ENCODE measurements around the gene ZNF324. TPM values are rescaled to one million over a fixed set of nuclear protein-coding genes. Genes with fewer than 3 reads are reported as not detected.
"Not testable (repeated sequence)": the region's sequence is repeated elsewhere in the genome, so short reads cannot be mapped to it uniquely, and the experiment has no call there.

ZNF324 gene
- total RNA-seq, 1 experiment from 2014 or later, result 6.5 TPM

DNA sequence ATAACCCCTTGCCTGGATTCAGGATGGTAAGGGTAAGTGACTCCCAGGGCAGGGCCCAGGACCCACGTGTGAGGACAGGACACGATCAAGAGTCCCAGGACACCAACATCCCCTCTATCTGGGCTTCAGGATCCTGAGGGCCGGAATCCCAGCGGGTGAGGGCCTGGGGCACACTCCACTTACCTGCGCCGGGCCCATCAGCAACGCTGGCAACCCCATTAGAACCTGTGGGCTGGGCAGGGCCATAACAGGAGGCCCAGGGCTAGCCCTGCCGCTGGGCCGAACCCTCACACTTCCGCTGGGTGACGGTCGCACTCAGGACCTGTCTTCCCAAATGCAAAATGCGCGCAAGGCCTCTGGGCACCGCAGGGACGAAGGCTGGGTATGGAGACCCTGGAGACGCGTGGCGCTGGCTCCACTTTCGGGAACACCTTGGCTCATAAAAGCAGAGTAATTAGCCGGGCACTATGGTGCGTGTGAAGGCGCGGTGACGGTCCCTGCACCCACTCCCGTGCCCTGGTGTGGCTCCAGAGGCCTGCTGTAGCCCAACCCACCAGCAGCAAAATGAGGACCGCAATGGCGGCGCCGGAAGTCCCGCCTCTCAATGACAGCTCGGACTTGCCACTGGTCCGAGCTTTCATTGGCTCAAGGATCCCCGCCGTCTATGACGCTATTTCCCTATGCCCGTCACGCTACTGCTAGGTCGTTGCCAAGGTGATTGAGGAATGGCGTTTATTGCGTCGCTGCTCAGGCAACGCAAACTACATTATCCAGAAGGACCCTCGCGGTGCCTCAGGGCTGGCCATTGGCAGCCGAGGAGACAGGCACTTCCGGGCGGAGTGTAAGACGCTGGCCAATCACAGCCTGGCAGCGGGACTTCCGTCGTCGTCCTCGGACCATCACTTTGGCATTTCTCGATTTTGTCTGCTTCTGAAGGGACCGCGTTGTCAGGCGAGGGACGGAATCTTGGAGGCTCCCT, 27.0 kb upstream of the ZNF324 start, which contains the start of gene ZNF132:
TSS of gene ZNF132 (minus strand) at position 578 of the 979 bp plus-strand sequence. CDS start at position 246, 332 bp downstream.
- no peak within 1 kb of the TSS for H3K4me3 Mint-ChIP-seq (ENCODE audit: unreplicated experiment)
- DNase-seq (ENCODE audit: unreplicated experiment), result no peak

DNA sequence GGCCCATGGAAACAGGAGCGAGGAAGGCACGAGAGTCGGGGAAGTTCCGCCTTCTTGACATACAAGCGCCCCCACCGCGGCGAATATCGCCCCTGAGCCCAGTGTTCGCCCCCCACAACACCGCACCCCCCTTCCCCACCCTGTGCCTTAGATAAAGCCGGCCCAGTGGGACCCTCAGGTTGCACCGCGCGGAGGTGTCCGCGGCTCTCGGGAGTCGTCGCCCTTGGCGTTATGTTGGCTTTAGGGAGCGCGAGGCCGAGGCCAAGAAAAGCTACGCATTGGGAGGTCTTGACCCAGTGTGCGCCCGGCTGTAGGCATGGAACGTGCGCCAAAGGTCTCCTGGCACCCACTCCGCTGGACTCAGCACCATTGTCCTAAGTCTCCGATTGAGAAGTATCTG, 26.3 kb upstream of the ZNF324 start:
- ChIA-PET CTCF (no interaction called here), POLR2A (no interaction called here)
- Mint-ChIP-seq H3K27me3 (ENCODE audit: insufficient read depth, unreplicated experiment) (no peaks in the 10 kb centered on the region), H3K9me3 (ENCODE audit: unreplicated experiment) (peaks cover 17% of the 10 kb centered on the region), H3K27ac (ENCODE audit: low read depth, unreplicated experiment) (no peak overlapping the region), H3K36me3 (ENCODE audit: insufficient read depth, unreplicated experiment) (no peaks in the 10 kb centered on the region), H3K4me1 (ENCODE audit: insufficient read depth, unreplicated experiment) (no peaks in the 10 kb centered on the region), H3K4me3 (ENCODE audit: unreplicated experiment) (no peak overlapping the region)
- BruUV-seq (replicated peaks), result no TSS peak
- TF ChIP-seq, protein P1, sequence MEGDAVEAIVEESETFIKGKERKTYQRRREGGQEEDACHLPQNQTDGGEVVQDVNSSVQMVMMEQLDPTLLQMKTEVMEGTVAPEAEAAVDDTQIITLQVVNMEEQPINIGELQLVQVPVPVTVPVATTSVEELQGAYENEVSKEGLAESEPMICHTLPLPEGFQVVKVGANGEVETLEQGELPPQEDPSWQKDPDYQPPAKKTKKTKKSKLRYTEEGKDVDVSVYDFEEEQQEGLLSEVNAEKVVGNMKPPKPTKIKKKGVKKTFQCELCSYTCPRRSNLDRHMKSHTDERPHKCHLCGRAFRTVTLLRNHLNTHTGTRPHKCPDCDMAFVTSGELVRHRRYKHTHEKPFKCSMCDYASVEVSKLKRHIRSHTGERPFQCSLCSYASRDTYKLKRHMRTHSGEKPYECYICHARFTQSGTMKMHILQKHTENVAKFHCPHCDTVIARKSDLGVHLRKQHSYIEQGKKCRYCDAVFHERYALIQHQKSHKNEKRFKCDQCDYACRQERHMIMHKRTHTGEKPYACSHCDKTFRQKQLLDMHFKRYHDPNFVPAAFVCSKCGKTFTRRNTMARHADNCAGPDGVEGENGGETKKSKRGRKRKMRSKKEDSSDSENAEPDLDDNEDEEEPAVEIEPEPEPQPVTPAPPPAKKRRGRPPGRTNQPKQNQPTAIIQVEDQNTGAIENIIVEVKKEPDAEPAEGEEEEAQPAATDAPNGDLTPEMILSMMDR (IDR thresholded peaks at IDR 0.05; ENCODE audit: unreplicated experiment), result no peak
- intact Hi-C loops (cut with micrococcal nuclease), result no loop called here
- no peak for DNase-seq (ENCODE audit: unreplicated experiment)

More for the DNA sequence above, 27.0 kb upstream of the ZNF324 start, which contains the start of gene ZNF132:
- no TSS peak for BruUV-seq (replicated peaks)
- Mint-ChIP-seq H3K9me3 (ENCODE audit: unreplicated experiment) (peaks cover 17% of the 10 kb centered on the region), H3K27me3 (ENCODE audit: insufficient read depth, unreplicated experiment) (no peaks in the 10 kb centered on the region), H3K27ac (ENCODE audit: low read depth, unreplicated experiment) (no peak within 1 kb of the TSS), H3K36me3 (ENCODE audit: insufficient read depth, unreplicated experiment) (no peaks in the 10 kb centered on the region), H3K4me1 (ENCODE audit: insufficient read depth, unreplicated experiment) (no peaks in the 10 kb centered on the region)
- CTCF ChIA-PET, result interaction anchor here (0.6 to 1.0 kb wide), 2 partner anchors 21 to 1335 kb away, joined by 3 to 4 read pairs; no protein-coding TSS in a partner anchor
- POLR2A ChIA-PET, result no interaction called here
- TF ChIP-seq, protein P1 (IDR thresholded peaks at IDR 0.05; ENCODE audit: unreplicated experiment), result no peak
- intact Hi-C loops (cut with micrococcal nuclease), result no loop called here

DNA sequence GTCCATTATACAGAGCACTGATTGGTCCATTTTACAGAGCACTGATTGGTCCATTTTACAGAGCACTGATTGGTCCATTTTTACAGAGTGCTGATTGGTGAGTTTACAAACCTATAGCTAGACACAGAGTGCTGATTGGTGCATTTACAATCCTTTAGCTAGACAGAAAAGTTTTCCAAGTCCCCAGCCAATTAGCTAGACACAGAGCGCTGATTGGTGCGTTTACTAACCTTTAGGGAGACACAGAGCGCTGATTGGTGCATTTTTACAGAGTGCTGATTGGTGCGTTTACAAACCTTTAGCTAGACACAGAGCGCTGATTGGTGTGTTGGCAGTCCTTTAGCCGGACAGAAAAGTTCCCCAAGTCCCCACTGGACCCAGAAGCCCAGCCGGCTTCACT, 23.9 kb upstream of the ZNF324 start:
- BruUV-seq (replicated peaks); DNase-seq (ENCODE audit: unreplicated experiment); intact Hi-C loops (cut with micrococcal nuclease); H3K4me1 Mint-ChIP-seq (ENCODE audit: insufficient read depth, unreplicated experiment); H3K36me3 Mint-ChIP-seq (ENCODE audit: insufficient read depth, unreplicated experiment); H3K4me3 Mint-ChIP-seq (ENCODE audit: unreplicated experiment); H3K27ac Mint-ChIP-seq (ENCODE audit: low read depth, unreplicated experiment); CTCF ChIA-PET; H3K27me3 Mint-ChIP-seq (ENCODE audit: insufficient read depth, unreplicated experiment): not testable (repeated sequence)
- POLR2A ChIA-PET, result interaction anchor here (0.6 kb wide), 2 partner anchors 24 to 1203 kb away, joined by 3 read pairs; partner anchors contain the start of gene ZNF805
- H3K9me3 Mint-ChIP-seq (ENCODE audit: unreplicated experiment), result peaks cover 16% of the 10 kb centered on the region

DNA sequence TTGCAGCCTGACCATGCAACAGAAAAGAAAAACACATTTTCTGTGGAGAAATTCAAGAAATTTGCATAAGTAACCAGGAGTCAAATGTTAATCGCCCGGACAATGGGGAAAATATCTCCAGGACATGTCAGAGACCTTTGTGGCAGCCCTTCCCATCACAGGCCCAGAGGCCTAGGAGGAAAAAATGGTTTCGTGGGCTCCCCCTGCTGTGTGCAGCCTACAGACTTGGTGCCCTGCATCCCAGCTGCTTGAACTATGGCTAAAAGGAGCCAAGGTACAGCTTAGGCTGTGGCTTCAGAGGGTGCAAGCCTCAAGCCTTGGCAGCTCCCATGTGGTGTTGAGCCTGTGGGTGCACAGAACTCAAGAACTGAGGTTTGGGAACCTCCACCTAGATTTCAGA, 18.0 kb upstream of the ZNF324 start:
- DNase-seq (ENCODE audit: unreplicated experiment); H3K9me3 Mint-ChIP-seq (ENCODE audit: unreplicated experiment); H3K27ac Mint-ChIP-seq (ENCODE audit: low read depth, unreplicated experiment); H3K36me3 Mint-ChIP-seq (ENCODE audit: insufficient read depth, unreplicated experiment); H3K27me3 Mint-ChIP-seq (ENCODE audit: insufficient read depth, unreplicated experiment); BruUV-seq (replicated peaks); CTCF ChIA-PET; H3K4me3 Mint-ChIP-seq (ENCODE audit: unreplicated experiment); intact Hi-C loops (cut with micrococcal nuclease): not testable (repeated sequence)
- H3K4me1 Mint-ChIP-seq (ENCODE audit: insufficient read depth, unreplicated experiment), result peaks cover 20% of the 10 kb centered on the region
- POLR2A ChIA-PET, result interaction anchor here (0.6 kb wide), 1 partner anchor 1058 kb away, joined by 3 read pairs; no protein-coding TSS in a partner anchor

DNA sequence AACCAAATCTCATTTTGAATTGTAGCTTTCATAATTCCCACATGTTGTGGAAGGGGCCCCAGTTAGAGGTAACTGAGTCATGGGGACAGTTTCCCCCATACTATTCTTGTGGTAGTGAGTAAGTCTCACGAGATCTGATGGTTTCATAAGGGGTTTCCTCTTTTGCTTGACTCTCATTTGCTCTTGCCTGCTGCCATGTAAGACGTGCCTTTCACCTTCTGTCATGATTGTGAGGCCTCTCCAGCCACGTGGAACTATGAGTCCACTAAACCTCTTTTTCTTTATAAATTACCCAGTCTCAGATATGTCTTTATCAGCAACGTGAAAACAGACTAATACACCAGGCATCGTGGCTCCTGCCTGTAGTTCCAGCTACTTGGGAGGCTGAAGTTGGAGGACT, 16.9 kb upstream of the ZNF324 start:
- H3K4me3 Mint-ChIP-seq (ENCODE audit: unreplicated experiment), result not testable (repeated sequence)
- POLR2A ChIA-PET, result interaction anchor here (0.6 to 3.0 kb wide), 4 partner anchors 22 to 87 kb away, joined by 4 to 24 read pairs (median 8); partner anchors contain the start of genes ZNF446, ZNF497 and ZNF584

More for the DNA sequence above, 16.9 kb upstream of the ZNF324 start:
- peaks cover 20% of the 10 kb centered on the region for H3K4me1 Mint-ChIP-seq (ENCODE audit: insufficient read depth, unreplicated experiment)
- H3K27me3 Mint-ChIP-seq (ENCODE audit: insufficient read depth, unreplicated experiment); BruUV-seq (replicated peaks); H3K27ac Mint-ChIP-seq (ENCODE audit: low read depth, unreplicated experiment); DNase-seq (ENCODE audit: unreplicated experiment); H3K36me3 Mint-ChIP-seq (ENCODE audit: insufficient read depth, unreplicated experiment); H3K9me3 Mint-ChIP-seq (ENCODE audit: unreplicated experiment): not testable (repeated sequence)
- CTCF ChIA-PET, result interaction anchor here (1.0 to 1.1 kb wide), 2 partner anchors 11 to 17 kb away, joined by 3 to 5 read pairs; no protein-coding TSS in a partner anchor
- intact Hi-C loops (cut with micrococcal nuclease), result loop anchor here (5.0 kb wide), 1 partner anchor 43 kb away; the partner anchor contains the start of gene ZNF584

Data from MCF 10A (cell line).